Activated T-helper 2 cell treated with anti-CD3 and anti-CD28 coated beads, Interferon-gamma antibody, Interleukin-2, Interleukin-4, amounts not matched to agents 10 μg/mL and 5 μg/mL and 100 μg/mL, durations not matched to agents 14 hours and 24 hours and 36 hours (primary cell): Measurements from ENCODE around the gene ZNF580. TPM values are rescaled to one million over a fixed set of nuclear protein-coding genes. Genes with fewer than 3 reads are reported as not detected.

Experiments
- DNase-seq: peaks from one replicate; pipeline ENCODE4 v3.0.0; 2021; ENCODE audit warnings: low spot score
- H3K27ac Mint-ChIP-seq: one replicate; pipeline ENCODE4 v1.8.0; 2021; ENCODE audit warnings: mixed read lengths
- H3K27me3 Mint-ChIP-seq: one replicate; pipeline ENCODE4 v1.8.0; 2021; ENCODE audit warnings: low read depth, mixed read lengths
- H3K36me3 Mint-ChIP-seq: one replicate; pipeline ENCODE4 v1.8.0; 2021; ENCODE audit warnings: low read depth, mixed read lengths
- H3K4me1 Mint-ChIP-seq: one replicate; pipeline ENCODE4 v1.8.0; 2021; ENCODE audit warnings: low read depth, mixed read lengths
- H3K4me3 Mint-ChIP-seq: one replicate; pipeline ENCODE4 v1.8.0; 2021; ENCODE audit warnings: low read depth, mild to moderate bottlenecking, moderate library complexity, mixed read lengths
- H3K9me3 Mint-ChIP-seq: one replicate; pipeline ENCODE4 v1.8.0; 2021; ENCODE audit warnings: mixed read lengths
- intact Hi-C: fragments of 100-400 bp; cut with micrococcal nuclease; formaldehyde crosslinking; loops from one replicate; pipeline ENCODE4 v1.15.1; 2023
- total RNA-seq: library from RNA; stranded (reverse); gene quantifications from 2 replicates; pipeline ENCODE4 v1.2.3, GENCODE V29; 2022

Gene ZNF580
- total RNA-seq, 1 donor from 2014 or later: 32.1 TPM

GRCh38 chr19:55692681-55693081 lies 51.9 kb downstream of the ZNF580 start:
- Mint-ChIP-seq H3K27me3 (no peaks in the 10 kb centered on the region), H3K4me3 (no peak overlapping the region), H3K4me1 (no peaks in the 10 kb centered on the region), H3K9me3 (no peaks in the 10 kb centered on the region), H3K36me3 (peaks cover 41% of the 10 kb centered on the region), H3K27ac (no peak overlapping the region)
- intact Hi-C loops: no loop called here
- no peak for DNase-seq

Other genes with a start within 250 kb of the ZNF580 start
- gene UBE2S, start 233.2 kb upstream of the ZNF580 start, total RNA-seq: 210 and 220 TPM in 2 replicates
- not detected in 2 replicates for gene SHISA7, start 197.7 kb upstream of the ZNF580 start, total RNA-seq
- 30.4 and 34.8 TPM in 2 replicates for gene ISOC2, start 179.4 kb upstream of the ZNF580 start, total RNA-seq
- not detected in 2 replicates for gene C19orf85, start 176.3 kb upstream of the ZNF580 start, total RNA-seq
- gene ZNF628, start 164.4 kb upstream of the ZNF580 start, total RNA-seq: 8.6 and 9.5 TPM in 2 replicates
- 20.0 and 20.2 TPM in 2 replicates for gene NAT14, start 155.8 kb upstream of the ZNF580 start, total RNA-seq
- gene SSC5D, start 152.6 kb upstream of the ZNF580 start, total RNA-seq: 0.41 and 0.71 TPM in 2 replicates
- not detected in 2 replicates for gene SBK2, start 103.9 kb upstream of the ZNF580 start, total RNA-seq
- not detected in 2 replicates for gene SBK3, start 95.5 kb upstream of the ZNF580 start, total RNA-seq
- gene ZNF579, start 60.2 kb upstream of the ZNF580 start, total RNA-seq: 8.2 and 10.7 TPM in 2 replicates
- gene FIZ1, start 41.5 kb upstream of the ZNF580 start, total RNA-seq: 18.2 and 18.9 TPM in 2 replicates
- gene ZNF524, start 40.7 kb upstream of the ZNF580 start, total RNA-seq: 18.4 and 19.7 TPM in 2 replicates
- gene ZNF865, start 35.4 kb upstream of the ZNF580 start, total RNA-seq: 13.5 and 13.6 TPM in 2 replicates
- gene ZNF784, start 16.4 kb upstream of the ZNF580 start, total RNA-seq: 4.3 and 4.9 TPM in 2 replicates
- 26.6 and 27.0 TPM in 2 replicates for gene ZNF581, start 2.6 kb downstream of the ZNF580 start, total RNA-seq
- 7.2 and 8.1 TPM in 2 replicates for gene CCDC106, start 7.2 kb downstream of the ZNF580 start, total RNA-seq
- 344 and 351 TPM in 2 replicates for gene U2AF2, start 14.0 kb downstream of the ZNF580 start, total RNA-seq
- gene EPN1, start 34.2 kb downstream of the ZNF580 start, total RNA-seq: 40.3 and 41.8 TPM in 2 replicates
- not detected in 2 replicates for gene NLRP9, start 97.4 kb downstream of the ZNF580 start, total RNA-seq
- gene RFPL4A, start 118.1 kb downstream of the ZNF580 start, total RNA-seq: not detected in 2 replicates
- gene RFPL4AL1, start 128.1 kb downstream of the ZNF580 start, total RNA-seq: not detected in 2 replicates
- gene NLRP11, start 191.0 kb downstream of the ZNF580 start, total RNA-seq: not detected in 2 replicates
- gene NLRP4, start 195.5 kb downstream of the ZNF580 start, total RNA-seq: not detected in 2 replicates